ENCODE measurements around the gene SLAMF1. TPM values are rescaled to one million over a fixed set of nuclear protein-coding genes. Genes with fewer than 3 reads are reported as not detected.

SLAMF1 gene, protein sequence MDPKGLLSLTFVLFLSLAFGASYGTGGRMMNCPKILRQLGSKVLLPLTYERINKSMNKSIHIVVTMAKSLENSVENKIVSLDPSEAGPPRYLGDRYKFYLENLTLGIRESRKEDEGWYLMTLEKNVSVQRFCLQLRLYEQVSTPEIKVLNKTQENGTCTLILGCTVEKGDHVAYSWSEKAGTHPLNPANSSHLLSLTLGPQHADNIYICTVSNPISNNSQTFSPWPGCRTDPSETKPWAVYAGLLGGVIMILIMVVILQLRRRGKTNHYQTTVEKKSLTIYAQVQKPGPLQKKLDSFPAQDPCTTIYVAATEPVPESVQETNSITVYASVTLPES
- total RNA-seq = not detected in 2 replicates

DNA sequence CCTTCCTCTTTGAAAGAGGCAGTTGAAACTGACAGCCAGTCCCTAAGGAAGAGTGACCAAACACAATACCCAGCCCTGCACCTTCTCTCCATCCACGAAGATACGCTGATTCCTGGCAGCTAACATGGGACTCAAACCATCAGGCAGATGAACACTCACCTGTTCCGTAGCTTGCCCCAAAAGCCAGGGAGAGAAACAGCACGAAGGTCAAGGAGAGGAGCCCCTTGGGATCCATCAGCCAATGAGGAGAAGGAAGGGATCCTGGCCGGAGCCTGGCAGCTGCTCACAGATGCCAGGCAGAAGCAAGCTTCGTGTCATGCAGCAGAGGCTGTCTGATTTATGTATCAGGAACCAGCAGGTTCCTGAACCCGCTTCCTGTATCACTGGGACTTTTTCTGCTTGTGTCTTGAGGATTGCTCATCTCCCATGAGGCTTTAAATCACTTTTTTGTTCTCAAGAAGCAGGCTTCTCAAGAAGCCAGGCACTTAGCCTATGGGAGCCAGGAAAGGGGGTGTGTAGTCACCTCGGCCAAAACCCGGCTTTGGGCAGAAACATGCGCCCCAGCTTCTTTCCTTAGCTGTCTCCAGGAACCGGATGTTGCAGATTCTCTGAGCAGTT lies at the start of gene SLAMF1:
Gene SLAMF1, minus strand, starts transcription at position 334 of the 618 bp plus-strand sequence. Its CDS starts 99 bp downstream, at position 235.

DNA sequence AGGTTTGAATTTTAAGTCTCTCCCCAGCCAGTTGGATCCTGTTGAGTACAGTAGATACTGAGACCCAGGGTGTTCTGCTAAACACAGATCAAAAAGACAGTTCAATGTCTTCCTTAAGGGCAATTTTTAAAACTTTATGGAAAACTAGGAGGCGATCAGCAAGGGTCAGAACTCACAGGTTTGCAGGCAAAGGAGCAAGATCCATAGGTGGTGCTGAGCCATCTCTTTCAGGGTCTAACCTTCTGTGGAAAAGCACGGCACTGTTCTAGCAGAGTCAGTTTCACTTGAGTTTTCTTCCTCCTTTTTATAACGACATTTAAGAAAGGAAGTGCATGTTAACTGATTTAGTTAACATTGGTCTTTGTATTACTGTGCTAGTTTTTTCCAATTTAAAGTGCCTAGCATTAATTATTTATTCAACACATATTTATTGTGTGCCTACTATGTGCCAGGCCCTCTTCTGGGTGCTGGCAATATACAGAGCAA lies 67.6 kb downstream of the SLAMF1 start, which contains the start of gene CD84:
Gene CD84, minus strand, starts transcription at position 281 of the 486 bp plus-strand sequence. Its CDS starts 59 bp downstream, at position 222.

Other genes with a start within 250 kb of the SLAMF1 start
- 0.12 and 0.49 TPM in 2 replicates for gene VANGL2, start 246.5 kb downstream of the SLAMF1 start, total RNA-seq
- gene SLAMF6, start 123.8 kb downstream of the SLAMF1 start, total RNA-seq = not detected in 2 replicates
- gene CD84, start 67.5 kb downstream of the SLAMF1 start, total RNA-seq = not detected in 2 replicates
- not detected in 2 replicates for gene CD48, start 64.8 kb upstream of the SLAMF1 start, total RNA-seq
- not detected in 2 replicates for gene SLAMF7, start 92.2 kb upstream of the SLAMF1 start, total RNA-seq
- gene LY9, start 149.1 kb upstream of the SLAMF1 start, total RNA-seq = not detected in 2 replicates
- not detected in 2 replicates for gene CD244, start 215.8 kb upstream of the SLAMF1 start, total RNA-seq
- gene ITLN1, start 238.1 kb upstream of the SLAMF1 start, total RNA-seq = not detected in 2 replicates